ENCODE results near the gene NPEPL1.
"Not testable (repeated sequence)": the region's sequence is repeated elsewhere in the genome, so short reads cannot be mapped to it uniquely, and the experiment has no call there.

Gene NPEPL1

GRCh38 chr20:58743929-58744534 is 51.4 kb downstream of the NPEPL1 start:
- no peak for DNase-seq

- no peak for DNase-seq
Measured at GRCh38 chr20:58744836-58745235, 52.2 kb downstream of the NPEPL1 start.

GRCh38 chr20:58745391-58745790 is 52.8 kb downstream of the NPEPL1 start:
- no peak for DNase-seq

GRCh38 chr20:58746620-58747019 is 54.0 kb downstream of the NPEPL1 start:
- no peak for DNase-seq

GRCh38 chr20:58747211-58747610 is 54.6 kb downstream of the NPEPL1 start:
- DNase-seq = no peak

- no peak for DNase-seq
Measured at GRCh38 chr20:58748618-58749017, 56.0 kb downstream of the NPEPL1 start.

- DNase-seq = no peak
Measured at GRCh38 chr20:58749098-58749769, 56.6 kb downstream of the NPEPL1 start.

- DNase-seq = no peak
Measured at GRCh38 chr20:58749979-58750378, 57.4 kb downstream of the NPEPL1 start.

GRCh38 chr20:58750706-58751105 is 58.1 kb downstream of the NPEPL1 start:
- DNase-seq = not testable (repeated sequence)

- DNase-seq = no peak
Measured at GRCh38 chr20:58751979-58752378, 59.4 kb downstream of the NPEPL1 start.

- DNase-seq = no peak
Measured at GRCh38 chr20:58752565-58752964, 60.0 kb downstream of the NPEPL1 start.

GRCh38 chr20:58753267-58753921 is 60.8 kb downstream of the NPEPL1 start:
- DNase-seq = no peak

- no peak for DNase-seq
Measured at GRCh38 chr20:58753922-58754551, 61.4 kb downstream of the NPEPL1 start.

- no peak for DNase-seq
Measured at GRCh38 chr20:58754584-58754983, 62.0 kb downstream of the NPEPL1 start.

GRCh38 chr20:58755062-58755697 is 62.6 kb downstream of the NPEPL1 start:
- no peak for DNase-seq

GRCh38 chr20:58755766-58756449 is 63.3 kb downstream of the NPEPL1 start:
- DNase-seq = no peak

- DNase-seq = no peak
Measured at GRCh38 chr20:58756450-58756775, 63.8 kb downstream of the NPEPL1 start.

- not testable (repeated sequence) for DNase-seq
Measured at GRCh38 chr20:58757647-58758046, 65.0 kb downstream of the NPEPL1 start.

GRCh38 chr20:58759947-58760346 is 67.3 kb downstream of the NPEPL1 start:
- no peak for DNase-seq

- no peak for DNase-seq
Measured at GRCh38 chr20:58760856-58761255, 68.3 kb downstream of the NPEPL1 start.

GRCh38 chr20:58762120-58762519 is 69.5 kb downstream of the NPEPL1 start:
- no peak for DNase-seq

GRCh38 chr20:58763076-58763475 is 70.5 kb downstream of the NPEPL1 start:
- DNase-seq = no peak

Data from AML-193 (cell line).